NOMO-1 (cell line): ENCODE data around the gene FBN1.

ENCODE experiments used
- DNase-seq, 2 experiments: peaks; one replicate each; lab custom pipeline; 2025; ENCODE audit not compliant: unreplicated experiment in 2 of 2; lab: John Stamatoyannopoulos, UW

FBN1 gene

DNA sequence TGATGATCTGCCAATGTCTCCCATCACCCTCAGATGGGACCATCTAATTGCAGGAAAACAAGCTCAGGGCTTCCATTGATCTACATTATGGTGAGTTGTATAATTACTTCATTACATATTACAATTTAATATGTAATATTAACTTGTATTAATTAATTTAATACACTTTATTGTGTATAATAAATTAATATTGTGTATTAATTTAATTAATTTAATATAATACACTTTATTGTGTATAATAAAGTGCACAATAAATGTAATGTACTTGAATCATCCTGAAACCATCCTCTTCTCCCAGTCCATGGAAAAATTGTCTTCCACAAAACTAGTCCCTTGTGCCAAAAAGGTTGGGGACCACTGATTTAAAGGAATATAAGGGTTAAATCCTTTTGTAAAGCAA lies 123.4 kb downstream of the FBN1 start:
- DNase-seq: no peak

DNA sequence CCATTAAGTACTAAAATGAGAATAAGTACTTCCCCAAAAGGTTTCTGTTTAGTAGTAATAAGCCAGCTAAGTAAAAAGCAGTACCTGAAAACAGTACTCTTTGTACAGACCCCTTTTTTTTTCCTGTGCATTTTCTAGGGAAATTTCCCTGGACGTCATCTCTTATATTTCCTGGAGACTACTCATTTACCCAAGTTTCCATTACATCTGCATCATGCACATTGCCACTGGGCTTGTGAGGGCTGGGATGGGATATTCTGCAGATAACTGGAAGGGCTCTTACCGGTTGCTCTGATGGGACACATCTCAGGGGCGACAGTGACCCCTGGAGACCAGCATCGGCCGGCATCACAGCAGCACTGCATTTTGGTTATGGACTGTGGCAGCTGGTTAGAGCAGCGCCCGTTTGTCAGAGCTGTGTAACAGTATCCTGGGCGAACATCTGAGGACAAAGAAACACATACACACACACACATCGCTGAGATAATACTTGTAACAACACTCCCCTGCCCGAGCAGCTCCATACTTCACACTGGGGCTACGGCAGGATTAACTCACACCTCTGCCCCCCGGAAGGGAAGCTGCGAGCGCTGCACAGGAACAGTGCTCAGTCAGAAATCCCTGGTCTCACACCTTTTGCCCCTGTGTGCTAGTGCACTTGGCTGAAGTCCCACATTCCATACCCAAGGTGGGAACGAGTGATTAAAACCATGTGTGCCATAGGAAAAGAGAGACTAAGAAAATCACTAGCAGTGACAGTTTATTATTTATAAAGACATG lies 124.9 kb downstream of the FBN1 start:
- DNase-seq: no peak

DNA sequence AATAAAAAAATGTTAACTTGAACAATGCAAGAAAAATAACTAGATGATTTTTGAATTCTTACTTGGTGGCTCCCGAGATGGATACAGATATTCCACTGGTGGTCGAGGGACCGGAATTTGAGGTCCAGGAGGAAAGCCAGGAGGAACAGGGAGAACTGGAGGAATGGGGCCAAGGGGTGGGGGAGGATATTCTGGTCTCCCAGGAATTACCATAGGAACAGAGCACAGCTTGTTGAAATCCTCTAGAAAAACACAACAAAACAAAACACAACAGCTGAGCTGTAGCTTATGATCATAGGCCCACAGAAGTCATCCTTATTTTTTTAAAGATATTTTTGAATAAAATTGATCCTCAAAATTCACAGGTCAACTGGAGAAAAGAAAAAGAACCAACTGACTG lies 129.4 kb downstream of the FBN1 start:
- DNase-seq: no peak

DNA sequence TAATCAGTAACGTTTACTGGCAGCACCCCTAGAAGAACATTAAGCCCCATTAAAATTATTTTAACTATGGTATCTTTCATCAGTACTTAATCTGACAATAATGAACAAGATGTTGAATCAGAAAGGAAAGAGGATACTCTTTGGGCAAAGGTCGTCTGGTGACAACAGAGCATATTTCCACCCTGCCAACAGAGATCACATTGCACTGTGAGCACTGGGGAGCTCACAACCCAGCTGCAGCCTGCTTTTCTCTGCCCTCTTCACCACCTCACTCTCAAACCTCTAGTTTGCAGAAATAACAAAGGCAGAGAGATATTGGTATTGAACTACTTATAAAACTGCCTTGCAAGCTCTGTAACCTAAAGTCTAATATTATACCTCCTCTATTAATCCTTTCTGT lies 130.0 kb downstream of the FBN1 start:
- DNase-seq: no peak

DNA sequence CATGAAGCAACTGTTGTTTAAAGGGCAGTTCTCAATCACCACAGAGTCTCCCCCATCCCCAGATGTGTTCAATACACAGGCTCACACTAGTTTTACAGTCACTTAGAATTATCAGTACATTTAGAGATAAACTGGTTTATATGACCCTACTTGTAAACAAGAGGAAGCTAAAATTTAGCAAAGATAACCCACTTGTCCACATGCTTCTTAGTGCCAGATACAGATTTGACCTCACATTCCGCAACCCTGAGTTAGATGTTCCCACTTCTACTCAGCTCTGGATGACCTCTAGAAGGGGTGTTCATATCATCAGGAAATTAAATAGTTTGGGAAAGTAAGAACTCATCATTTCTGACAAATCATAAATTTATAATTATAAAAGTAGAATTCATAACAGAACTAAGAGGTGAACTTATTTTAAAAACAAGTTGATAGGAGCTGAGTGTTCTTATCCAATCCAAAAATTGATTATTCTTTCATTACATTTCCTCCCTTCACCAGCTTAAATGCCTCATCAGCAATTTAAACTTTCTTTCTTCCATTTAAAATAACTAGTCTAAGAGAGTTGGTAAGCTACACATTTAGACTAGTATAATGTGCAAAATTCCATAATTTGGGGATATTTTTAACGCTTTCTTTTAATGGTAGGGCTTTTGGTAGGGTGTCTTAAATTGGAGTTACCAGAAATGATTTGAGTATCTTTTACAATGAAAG lies 131.2 kb downstream of the FBN1 start:
- DNase-seq: no peak

DNA sequence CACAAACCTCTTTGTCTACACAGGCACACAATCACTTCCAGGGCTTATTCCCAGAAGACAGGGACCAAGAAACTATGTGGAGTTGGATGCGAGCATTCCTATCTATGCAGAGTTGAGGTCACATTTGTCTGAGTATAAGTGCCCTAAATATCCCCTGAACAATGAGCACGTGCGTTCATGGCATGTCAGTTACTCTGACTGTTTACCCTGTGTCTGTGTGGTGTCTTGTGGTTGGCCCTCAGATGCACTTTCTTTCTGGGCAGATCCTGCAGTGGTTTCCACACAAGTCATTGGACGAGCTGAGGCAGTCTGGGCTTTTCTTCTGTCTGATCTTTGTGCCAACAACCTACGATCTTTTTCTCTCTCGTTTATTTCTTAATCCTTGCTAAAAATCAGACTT lies 134.5 kb downstream of the FBN1 start:
- no peak for DNase-seq

DNA sequence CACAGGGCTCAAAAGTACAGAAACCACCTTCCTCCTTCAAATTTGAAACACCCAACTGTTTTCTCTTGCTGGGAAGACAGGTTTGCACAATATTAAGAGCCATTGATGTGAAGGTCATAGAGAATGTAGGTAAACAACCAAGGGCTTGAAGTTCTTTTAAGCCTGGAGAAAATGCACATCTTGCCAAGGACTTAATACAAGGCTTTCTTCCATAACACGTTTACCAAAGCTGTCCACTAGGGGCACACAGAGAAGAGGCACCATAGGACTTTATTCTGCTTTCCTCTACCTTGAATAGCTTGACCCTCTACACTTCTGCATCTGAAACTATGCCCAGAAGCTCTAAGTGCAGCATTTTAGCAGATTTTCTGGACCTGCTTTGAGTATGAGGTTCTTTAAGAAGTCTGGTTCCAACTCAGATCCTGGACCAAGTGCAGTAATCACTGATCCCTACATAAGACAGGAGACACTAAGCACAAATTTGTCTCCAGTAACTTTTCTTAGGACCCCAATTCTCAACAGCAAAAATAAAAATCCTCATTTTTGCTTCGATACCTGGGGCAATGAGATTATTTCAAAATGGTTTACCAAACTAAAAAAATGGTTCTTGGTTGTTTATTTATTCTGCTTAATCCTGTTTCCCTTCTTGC lies 138.0 kb downstream of the FBN1 start:
- DNase-seq: peak in 1 of 2 experiments; percentile 34

DNA sequence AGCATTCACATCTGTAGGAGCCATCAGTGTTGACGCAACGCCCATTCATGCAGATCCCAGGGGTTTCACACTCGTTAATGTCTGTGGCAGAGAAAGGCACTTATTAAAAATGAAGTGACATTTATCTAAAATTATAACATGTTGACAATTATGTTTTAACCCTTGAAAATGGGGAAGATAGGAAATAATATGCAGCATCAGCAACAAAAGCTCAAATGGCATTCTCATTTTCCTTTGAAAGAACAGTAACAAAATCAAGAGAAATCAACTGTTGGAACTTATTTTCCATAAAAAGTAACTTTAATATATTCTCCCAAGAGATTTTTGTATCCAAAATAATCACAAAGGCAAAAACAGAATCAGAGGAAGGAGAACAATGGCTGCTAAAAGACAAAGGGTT lies 140.4 kb downstream of the FBN1 start:
- no peak for DNase-seq

DNA sequence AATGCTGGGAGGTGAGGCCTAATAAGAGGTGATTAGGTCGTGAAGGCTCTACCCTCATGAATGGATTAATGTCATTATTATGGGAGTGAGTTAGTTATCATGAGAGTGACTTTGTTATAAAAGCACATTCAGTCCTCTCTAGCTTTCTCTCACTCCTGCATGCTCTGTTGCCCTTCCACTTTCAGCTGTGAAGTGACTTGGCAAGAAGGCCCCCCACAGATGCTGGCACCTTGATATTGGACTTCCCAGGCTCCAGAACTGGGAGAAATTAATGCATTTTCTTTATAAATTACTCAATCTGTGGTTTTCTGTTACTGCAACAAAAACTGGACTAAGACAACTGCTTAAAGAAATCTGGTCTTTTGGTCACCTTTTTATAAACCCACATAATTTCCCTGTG lies 144.3 kb downstream of the FBN1 start:
- DNase-seq: no peak

DNA sequence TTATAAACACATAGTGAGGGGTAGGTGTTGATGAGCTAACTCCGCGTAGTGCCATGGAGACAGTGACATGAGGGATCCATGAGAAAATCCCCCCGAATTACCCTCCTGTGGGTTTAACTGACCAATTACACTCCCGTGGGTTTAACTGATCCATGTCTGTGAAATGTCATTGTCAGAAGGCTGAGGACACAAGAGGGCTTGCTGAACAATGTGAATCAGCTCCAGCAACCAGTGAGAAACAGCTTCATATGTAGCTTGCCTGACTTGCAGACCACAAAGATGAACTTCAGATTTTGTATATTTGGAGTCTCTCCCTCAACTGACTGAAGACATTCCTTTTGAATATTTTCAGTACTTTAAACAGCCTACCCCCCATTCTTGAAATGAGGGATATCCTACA lies 144.9 kb downstream of the FBN1 start:
- DNase-seq: no peak

DNA sequence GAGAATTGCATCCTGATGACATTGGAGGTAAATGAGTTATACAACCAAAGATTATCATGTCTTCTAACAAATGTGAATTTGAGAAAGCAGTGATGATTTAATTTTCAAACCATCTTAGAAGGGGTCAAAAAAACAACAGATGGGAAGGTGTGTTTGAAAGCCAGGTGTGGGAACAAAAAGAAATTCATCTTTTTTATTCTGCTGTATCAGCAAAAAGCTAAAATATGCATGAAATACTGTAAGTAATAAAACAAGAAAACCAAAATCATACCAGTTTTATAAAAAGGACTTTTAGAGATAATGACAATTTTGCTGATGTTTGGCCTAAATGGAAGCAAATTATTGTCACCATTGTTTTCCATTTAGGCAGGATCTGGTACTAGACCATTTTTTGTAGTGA lies 145.5 kb downstream of the FBN1 start:
- no peak for DNase-seq

DNA sequence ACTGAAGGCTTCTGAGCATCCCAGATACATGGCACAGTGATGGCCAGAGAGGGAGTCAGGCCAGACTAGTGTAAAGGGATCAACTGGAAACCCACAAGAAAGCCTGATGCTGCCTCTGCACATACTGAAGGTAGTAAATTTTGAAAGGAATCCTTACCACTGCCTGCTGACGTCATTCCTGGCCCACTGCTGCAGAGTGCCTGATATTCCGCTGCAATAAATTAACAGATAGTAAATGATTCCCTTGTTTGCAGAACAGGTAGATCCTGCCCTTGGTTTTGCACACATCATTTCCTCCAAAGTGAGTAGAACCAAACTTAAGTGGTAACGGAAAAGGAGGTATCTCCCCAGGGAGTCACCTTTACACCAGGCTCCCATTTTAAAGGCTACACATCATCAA lies 146.7 kb downstream of the FBN1 start:
- DNase-seq: no peak

DNA sequence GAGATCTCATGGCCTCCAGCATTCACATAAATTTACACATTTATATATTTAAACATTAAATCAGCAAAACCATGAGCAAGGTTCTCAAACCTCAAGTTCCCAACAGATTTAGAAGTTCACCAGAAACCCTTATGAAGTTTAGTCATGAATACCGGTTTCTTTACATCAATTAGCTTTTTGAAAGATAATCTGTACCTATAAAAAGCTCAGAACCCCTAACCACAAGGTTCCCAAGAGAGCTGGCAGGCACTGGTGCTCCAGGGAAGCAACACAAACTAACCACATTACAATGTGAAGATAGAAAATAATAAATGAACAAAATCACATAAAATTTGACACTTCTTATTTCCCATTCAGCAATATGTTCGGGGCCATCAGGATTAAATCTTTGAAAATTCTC lies 150.9 kb downstream of the FBN1 start:
- DNase-seq: no peak

DNA sequence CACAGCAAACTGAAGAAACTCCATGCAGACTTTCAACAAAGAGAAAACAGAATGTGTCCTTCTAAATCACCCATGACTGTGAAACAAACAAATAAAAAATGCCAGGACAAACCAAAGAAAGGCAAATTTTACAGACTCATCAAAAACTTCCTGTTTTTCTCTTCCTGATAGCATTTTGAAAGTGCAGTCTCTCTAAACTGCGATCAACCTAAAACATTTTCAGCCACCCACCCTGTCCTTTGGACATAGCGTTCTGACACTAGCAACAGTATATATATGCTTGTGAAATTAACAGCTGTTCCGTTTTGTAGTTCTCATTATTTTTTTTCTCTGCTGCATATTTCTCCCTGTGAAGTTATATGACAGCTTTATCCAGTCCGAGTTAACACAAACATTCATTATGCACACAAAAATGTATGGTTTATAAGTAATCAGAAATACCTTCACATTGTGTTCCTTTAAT lies 151.7 kb downstream of the FBN1 start:
- peak in 1 of 2 experiments; percentile 20 for DNase-seq

DNA sequence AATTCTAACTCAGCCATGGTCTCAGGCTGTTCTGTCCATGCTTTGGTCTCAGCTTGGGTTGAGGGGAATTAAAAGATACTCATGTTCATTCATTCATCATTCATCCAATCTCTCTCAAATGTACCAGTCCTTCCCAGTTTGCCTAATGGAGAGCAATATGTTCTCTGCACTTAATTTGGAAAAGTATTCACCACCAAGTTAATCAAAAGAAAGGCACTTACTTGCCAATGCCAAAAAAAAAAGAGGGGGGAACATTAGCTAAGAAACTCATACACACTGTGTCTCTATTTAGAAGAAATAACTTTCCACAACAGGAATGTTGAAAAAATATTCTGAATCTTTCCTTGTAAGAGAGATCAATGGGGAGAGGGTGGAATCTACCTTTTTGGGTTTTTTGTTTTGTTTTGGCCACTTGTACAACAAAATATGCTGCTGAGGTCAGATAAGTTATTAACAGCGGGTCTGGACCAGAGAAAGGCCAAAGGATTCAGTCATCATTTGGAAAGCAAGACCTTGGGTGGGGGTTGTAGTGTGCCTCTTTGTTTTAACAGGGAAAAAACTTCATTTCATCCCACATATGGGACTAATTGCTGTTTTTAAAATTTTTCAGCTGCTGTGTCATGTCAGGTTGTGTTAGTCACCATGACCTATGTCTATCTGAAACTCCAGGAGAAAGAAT lies 152.3 kb downstream of the FBN1 start:
- no peak for DNase-seq

DNA sequence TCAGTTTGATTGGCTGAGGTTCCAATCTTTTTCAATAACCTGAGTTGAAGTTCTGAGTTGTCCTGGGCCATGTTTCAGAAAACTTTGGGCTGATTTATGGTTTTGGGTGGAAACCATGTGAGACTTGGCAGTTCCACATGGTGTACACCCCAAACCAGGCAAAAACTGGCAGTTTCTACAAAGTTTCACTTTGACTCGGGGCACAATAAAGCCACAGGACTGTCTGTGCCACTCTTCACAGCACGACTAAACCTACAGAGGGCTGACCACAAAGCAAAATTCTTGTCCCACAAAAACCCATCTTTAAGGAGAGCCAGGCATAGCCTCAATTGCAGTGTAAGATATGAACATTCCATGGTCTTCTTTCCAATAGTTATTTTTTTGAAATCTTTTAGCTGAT lies 159.3 kb downstream of the FBN1 start:
- no peak for DNase-seq

DNA sequence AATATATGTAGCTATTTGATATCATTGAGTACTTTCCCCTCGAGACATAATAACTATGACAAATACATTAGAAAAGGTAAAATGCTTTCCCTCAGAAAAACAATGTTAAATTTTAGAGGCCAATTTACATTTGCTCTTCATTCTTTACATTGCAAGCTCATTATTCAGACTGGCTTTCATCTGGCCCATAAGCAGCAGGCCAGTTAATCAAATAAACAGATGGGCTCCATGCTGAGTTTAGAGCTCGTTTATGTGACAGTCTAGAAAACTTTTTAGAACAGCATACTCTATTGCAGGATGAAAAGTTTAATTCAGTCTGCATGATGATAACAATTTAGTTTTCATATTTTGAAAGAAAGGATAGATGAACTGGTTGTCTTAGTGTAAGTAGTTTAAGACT lies 163.7 kb downstream of the FBN1 start:
- no peak for DNase-seq

DNA sequence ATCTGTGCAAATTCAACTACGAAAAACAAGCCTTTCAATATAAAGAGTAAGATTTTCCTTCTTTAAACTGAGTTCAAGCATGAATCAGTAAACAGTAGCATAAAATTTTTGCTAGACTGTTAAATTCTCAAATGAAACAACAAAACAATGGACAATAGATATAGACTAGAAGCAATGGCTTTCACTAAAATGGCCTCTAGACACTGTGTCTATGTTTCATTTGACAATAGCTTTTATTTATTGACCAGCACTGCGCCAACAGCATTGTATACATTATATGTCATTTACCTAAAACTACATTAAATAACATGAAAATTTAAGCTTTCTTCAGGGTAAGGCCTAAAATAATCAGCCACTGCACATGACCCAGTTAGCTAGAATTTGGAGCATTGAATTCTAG lies 165.8 kb downstream of the FBN1 start:
- no peak for DNase-seq

DNA sequence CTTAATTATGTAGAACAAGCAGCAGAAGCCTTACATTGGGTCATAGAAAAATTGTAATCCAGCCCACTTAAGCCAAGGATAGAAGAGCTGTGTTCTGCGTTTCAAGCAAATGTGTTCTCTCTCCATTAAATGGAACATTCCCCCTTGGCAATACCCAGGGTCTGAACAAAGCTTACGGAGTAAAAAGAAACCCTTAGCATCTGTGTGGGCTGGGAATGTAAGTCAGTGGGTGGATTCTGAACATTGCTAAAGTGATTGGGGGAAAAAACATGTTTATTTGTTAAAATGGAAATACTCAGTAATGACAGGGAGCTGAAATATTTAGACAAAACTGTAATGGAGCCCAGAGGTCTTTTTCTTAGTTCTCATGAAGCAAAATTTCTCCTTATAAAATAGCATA lies 166.9 kb downstream of the FBN1 start:
- no peak for DNase-seq

DNA sequence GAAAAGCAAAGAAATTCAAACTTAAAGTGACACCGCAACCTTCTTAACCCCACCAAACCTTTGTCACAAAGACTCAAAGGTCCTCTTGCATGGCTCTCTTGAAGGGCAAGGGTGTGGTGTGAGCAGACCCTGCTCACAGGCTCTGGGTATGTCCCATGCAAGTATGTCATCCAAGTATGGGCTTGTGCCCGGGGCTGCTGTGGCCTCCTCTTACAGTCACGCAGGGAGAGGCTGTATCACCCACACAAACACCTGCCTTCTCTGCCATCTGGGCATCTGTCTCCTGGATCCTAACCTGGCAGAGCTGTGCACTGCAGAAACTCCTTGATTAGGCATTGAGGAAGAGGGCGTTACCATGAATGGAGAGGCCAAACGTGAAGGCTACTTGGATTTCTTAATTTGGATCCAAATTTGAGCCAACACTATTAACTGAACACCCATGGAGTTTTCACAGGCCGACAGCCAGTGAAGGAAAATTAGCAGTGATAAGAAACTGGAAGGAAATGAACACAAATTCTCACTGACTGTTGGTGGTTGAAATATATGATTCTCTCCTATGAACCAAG lies 167.6 kb downstream of the FBN1 start:
- no peak for DNase-seq
